Measurements from ENCODE around the gene JOSD1.
A peak's percentile ranks its signal among the peaks of the same experiment; 100 is the strongest.

- TF ChIP-seq, protein P1, sequence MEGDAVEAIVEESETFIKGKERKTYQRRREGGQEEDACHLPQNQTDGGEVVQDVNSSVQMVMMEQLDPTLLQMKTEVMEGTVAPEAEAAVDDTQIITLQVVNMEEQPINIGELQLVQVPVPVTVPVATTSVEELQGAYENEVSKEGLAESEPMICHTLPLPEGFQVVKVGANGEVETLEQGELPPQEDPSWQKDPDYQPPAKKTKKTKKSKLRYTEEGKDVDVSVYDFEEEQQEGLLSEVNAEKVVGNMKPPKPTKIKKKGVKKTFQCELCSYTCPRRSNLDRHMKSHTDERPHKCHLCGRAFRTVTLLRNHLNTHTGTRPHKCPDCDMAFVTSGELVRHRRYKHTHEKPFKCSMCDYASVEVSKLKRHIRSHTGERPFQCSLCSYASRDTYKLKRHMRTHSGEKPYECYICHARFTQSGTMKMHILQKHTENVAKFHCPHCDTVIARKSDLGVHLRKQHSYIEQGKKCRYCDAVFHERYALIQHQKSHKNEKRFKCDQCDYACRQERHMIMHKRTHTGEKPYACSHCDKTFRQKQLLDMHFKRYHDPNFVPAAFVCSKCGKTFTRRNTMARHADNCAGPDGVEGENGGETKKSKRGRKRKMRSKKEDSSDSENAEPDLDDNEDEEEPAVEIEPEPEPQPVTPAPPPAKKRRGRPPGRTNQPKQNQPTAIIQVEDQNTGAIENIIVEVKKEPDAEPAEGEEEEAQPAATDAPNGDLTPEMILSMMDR (IDR thresholded peaks at IDR 0.05; ENCODE audit: low read depth, low read length, missing input control): peak; percentile 25
- TF ChIP-seq RAD21 (IDR thresholded peaks at IDR 0.05) (no peak), JUND (IDR thresholded peaks at IDR 0.05) (peak; percentile 68 to 83), YY1 (IDR thresholded peaks at IDR 0.05) (peak; percentile 95), ATF3 (IDR thresholded peaks at IDR 0.05) (no peak), NR2F2 (IDR thresholded peaks at IDR 0.05) (no peak), EGR1 (IDR thresholded peaks at IDR 0.05; ENCODE audit: low read depth in 2 of 2) (peak; percentile 38 to 52), FOXA2 (IDR thresholded peaks at IDR 0.05) (no peak)
- TF ChIP-seq, protein P2, sequence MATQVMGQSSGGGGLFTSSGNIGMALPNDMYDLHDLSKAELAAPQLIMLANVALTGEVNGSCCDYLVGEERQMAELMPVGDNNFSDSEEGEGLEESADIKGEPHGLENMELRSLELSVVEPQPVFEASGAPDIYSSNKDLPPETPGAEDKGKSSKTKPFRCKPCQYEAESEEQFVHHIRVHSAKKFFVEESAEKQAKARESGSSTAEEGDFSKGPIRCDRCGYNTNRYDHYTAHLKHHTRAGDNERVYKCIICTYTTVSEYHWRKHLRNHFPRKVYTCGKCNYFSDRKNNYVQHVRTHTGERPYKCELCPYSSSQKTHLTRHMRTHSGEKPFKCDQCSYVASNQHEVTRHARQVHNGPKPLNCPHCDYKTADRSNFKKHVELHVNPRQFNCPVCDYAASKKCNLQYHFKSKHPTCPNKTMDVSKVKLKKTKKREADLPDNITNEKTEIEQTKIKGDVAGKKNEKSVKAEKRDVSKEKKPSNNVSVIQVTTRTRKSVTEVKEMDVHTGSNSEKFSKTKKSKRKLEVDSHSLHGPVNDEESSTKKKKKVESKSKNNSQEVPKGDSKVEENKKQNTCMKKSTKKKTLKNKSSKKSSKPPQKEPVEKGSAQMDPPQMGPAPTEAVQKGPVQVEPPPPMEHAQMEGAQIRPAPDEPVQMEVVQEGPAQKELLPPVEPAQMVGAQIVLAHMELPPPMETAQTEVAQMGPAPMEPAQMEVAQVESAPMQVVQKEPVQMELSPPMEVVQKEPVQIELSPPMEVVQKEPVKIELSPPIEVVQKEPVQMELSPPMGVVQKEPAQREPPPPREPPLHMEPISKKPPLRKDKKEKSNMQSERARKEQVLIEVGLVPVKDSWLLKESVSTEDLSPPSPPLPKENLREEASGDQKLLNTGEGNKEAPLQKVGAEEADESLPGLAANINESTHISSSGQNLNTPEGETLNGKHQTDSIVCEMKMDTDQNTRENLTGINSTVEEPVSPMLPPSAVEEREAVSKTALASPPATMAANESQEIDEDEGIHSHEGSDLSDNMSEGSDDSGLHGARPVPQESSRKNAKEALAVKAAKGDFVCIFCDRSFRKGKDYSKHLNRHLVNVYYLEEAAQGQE (IDR thresholded peaks at IDR 0.05): peak; percentile 36
- TF ChIP-seq, protein P3, sequence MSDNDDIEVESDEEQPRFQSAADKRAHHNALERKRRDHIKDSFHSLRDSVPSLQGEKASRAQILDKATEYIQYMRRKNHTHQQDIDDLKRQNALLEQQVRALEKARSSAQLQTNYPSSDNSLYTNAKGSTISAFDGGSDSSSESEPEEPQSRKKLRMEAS (IDR thresholded peaks at IDR 0.05): peak; percentile 72
Measured at GRCh38 chr22:38705235-38706100, 4.7 kb upstream of the JOSD1 start, which contains the start of gene GTPBP1.

Data from liver (tissue), 3 donors.